ENCODE results near the gene AKAP8. TPM values are rescaled to one million over a fixed set of nuclear protein-coding genes. Genes with fewer than 3 reads are reported as not detected.

AKAP8 gene
- total RNA-seq, 1 experiment from 2014 or later: 35.8 TPM

- H3K36me3 Mint-ChIP-seq (ENCODE audit: insufficient read depth, unreplicated experiment): peaks cover 32% of the 10 kb centered on the region
- intact Hi-C loops (cut with micrococcal nuclease; ENCODE audit: unreplicated experiment): loop anchor here (1.0 to 2.0 kb wide), 2 partner anchors 41 to 137 kb away; partner anchors contain the start of gene AKAP8
- DNase-seq: no peak
Observed at GRCh38 chr19:15419413-15420025, 39.9 kb upstream of the AKAP8 start.

GRCh38 chr19:15418579-15419412, 39.2 kb upstream of the AKAP8 start, which contains the start of gene AKAP8L:
Gene AKAP8L, minus strand, starts transcription at chr19:15418988. Its CDS starts 65 bp downstream, at chr19:15418923.
- Mint-ChIP-seq H3K4me1 (ENCODE audit: low read depth, unreplicated experiment) (peaks cover 14% of the 10 kb centered on the region), H3K36me3 (ENCODE audit: insufficient read depth, unreplicated experiment) (peaks cover 32% of the 10 kb centered on the region), H3K27me3 (ENCODE audit: unreplicated experiment) (no peaks in the 10 kb centered on the region), H3K27ac (ENCODE audit: unreplicated experiment) (peak within 1 kb of the TSS; percentile 96), H3K4me3 (ENCODE audit: low read depth, unreplicated experiment) (peak within 1 kb of the TSS; percentile 97), H3K9me3 (ENCODE audit: low read depth, unreplicated experiment) (no peaks in the 10 kb centered on the region)
- CTCF ChIA-PET: interaction anchor here (0.6 to 2.1 kb wide), 8 partner anchors 14 to 327 kb away, joined by 3 to 35 read pairs (median 3); partner anchors contain the start of gene AKAP8
- TF ChIP-seq, protein P1, sequence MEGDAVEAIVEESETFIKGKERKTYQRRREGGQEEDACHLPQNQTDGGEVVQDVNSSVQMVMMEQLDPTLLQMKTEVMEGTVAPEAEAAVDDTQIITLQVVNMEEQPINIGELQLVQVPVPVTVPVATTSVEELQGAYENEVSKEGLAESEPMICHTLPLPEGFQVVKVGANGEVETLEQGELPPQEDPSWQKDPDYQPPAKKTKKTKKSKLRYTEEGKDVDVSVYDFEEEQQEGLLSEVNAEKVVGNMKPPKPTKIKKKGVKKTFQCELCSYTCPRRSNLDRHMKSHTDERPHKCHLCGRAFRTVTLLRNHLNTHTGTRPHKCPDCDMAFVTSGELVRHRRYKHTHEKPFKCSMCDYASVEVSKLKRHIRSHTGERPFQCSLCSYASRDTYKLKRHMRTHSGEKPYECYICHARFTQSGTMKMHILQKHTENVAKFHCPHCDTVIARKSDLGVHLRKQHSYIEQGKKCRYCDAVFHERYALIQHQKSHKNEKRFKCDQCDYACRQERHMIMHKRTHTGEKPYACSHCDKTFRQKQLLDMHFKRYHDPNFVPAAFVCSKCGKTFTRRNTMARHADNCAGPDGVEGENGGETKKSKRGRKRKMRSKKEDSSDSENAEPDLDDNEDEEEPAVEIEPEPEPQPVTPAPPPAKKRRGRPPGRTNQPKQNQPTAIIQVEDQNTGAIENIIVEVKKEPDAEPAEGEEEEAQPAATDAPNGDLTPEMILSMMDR (IDR thresholded peaks at IDR 0.05; ENCODE audit: unreplicated experiment): peak; percentile 49
- intact Hi-C loops (cut with micrococcal nuclease; ENCODE audit: unreplicated experiment): loop anchor here (1.0 to 2.0 kb wide), 2 partner anchors 40 to 138 kb away; partner anchors contain the start of gene AKAP8
- TSS peak; percentile 43 for BruUV-seq (replicated peaks)
- peak; percentile 94 for DNase-seq

More at GRCh38 chr19:15419413-15420025, 39.9 kb upstream of the AKAP8 start:
- no TSS peak for BruUV-seq (replicated peaks)
- Mint-ChIP-seq H3K27ac (ENCODE audit: unreplicated experiment) (peak overlapping the region; percentile 96), H3K27me3 (ENCODE audit: unreplicated experiment) (no peaks in the 10 kb centered on the region), H3K4me1 (ENCODE audit: low read depth, unreplicated experiment) (peaks cover 14% of the 10 kb centered on the region), H3K9me3 (ENCODE audit: low read depth, unreplicated experiment) (no peaks in the 10 kb centered on the region), H3K4me3 (ENCODE audit: low read depth, unreplicated experiment) (peak overlapping the region; percentile 97)
- TF ChIP-seq, protein P1 (IDR thresholded peaks at IDR 0.05; ENCODE audit: unreplicated experiment): no peak
- CTCF ChIA-PET: interaction anchor here (0.6 to 2.1 kb wide), 8 partner anchors 13 to 328 kb away, joined by 3 to 35 read pairs (median 4); partner anchors contain the start of gene AKAP8

- CTCF ChIA-PET: interaction anchor here (0.6 to 2.1 kb wide), 2 partner anchors 137 to 196 kb away, joined by 3 to 35 read pairs; no protein-coding TSS in a partner anchor
Observed at GRCh38 chr19:15418231-15418578, 38.6 kb upstream of the AKAP8 start.

GRCh38 chr19:15417699-15418098, 38.1 kb upstream of the AKAP8 start:
- BruUV-seq (replicated peaks): no TSS peak
- Mint-ChIP-seq H3K27me3 (ENCODE audit: unreplicated experiment) (no peaks in the 10 kb centered on the region), H3K4me1 (ENCODE audit: low read depth, unreplicated experiment) (peaks cover 14% of the 10 kb centered on the region), H3K4me3 (ENCODE audit: low read depth, unreplicated experiment) (peak overlapping the region; percentile 97), H3K36me3 (ENCODE audit: insufficient read depth, unreplicated experiment) (peaks cover 26% of the 10 kb centered on the region), H3K9me3 (ENCODE audit: low read depth, unreplicated experiment) (no peaks in the 10 kb centered on the region), H3K27ac (ENCODE audit: unreplicated experiment) (peak overlapping the region; percentile 96)
- DNase-seq: no peak
- intact Hi-C loops (cut with micrococcal nuclease; ENCODE audit: unreplicated experiment): loop anchor here (2.0 kb wide), 1 partner anchor 39 kb away; the partner anchor contains the start of gene AKAP8
- TF ChIP-seq, protein P1 (IDR thresholded peaks at IDR 0.05; ENCODE audit: unreplicated experiment): no peak
- CTCF ChIA-PET: no interaction called here

More at GRCh38 chr19:15418231-15418578, 38.6 kb upstream of the AKAP8 start:
- peak overlapping the region; percentile 97 for H3K4me3 Mint-ChIP-seq (ENCODE audit: low read depth, unreplicated experiment)
- H3K9me3 Mint-ChIP-seq (ENCODE audit: low read depth, unreplicated experiment): no peaks in the 10 kb centered on the region
- no peaks in the 10 kb centered on the region for H3K27me3 Mint-ChIP-seq (ENCODE audit: unreplicated experiment)
- peaks cover 14% of the 10 kb centered on the region for H3K4me1 Mint-ChIP-seq (ENCODE audit: low read depth, unreplicated experiment)
- BruUV-seq (replicated peaks): no TSS peak
- H3K27ac Mint-ChIP-seq (ENCODE audit: unreplicated experiment): peak overlapping the region; percentile 96
- no peak for DNase-seq
- TF ChIP-seq, protein P1 (IDR thresholded peaks at IDR 0.05; ENCODE audit: unreplicated experiment): no peak
- intact Hi-C loops (cut with micrococcal nuclease; ENCODE audit: unreplicated experiment): loop anchor here (2.0 kb wide), 1 partner anchor 39 kb away; the partner anchor contains the start of gene AKAP8
- H3K36me3 Mint-ChIP-seq (ENCODE audit: insufficient read depth, unreplicated experiment): peaks cover 27% of the 10 kb centered on the region

Measured in Calu3 (cell line).